Neuronal stem cell (in vitro differentiated cells): ENCODE data around the gene CKB.

Source experiments
- DNase-seq: peaks from one replicate; pipeline ENCODE4 v3.0.0-alpha.2; 2013; ENCODE audit warnings: low spot score
- H2AFZ ChIP-seq: one replicate; pipeline ENCODE4 v1.6.1; 2013; ENCODE audit warnings: mild to moderate bottlenecking, low read length, inconsistent platforms
- H2AK5ac ChIP-seq: 2 replicates; pipeline ENCODE4 v1.6.1; 2013; ENCODE audit warnings: low read depth, mild to moderate bottlenecking, inconsistent platforms, low read length, moderate library complexity, mixed read lengths
- H2BK120ac ChIP-seq: 2 replicates; pipeline ENCODE4 v1.6.1; 2013; ENCODE audit warnings: low read depth, mild to moderate bottlenecking, inconsistent platforms, low read length, moderate library complexity, mixed read lengths
- H2BK12ac ChIP-seq: one replicate; pipeline ENCODE4 v1.6.1; 2013; ENCODE audit warnings: low read length, inconsistent platforms
- H2BK15ac ChIP-seq: 2 replicates; pipeline ENCODE4 v1.6.1; 2013; ENCODE audit warnings: mild to moderate bottlenecking, low read length, inconsistent platforms, mixed read lengths
- H2BK5ac ChIP-seq: one replicate; pipeline ENCODE4 v1.6.1; 2013; ENCODE audit warnings: inconsistent platforms, mild to moderate bottlenecking, low read length, moderate library complexity
- H3K14ac ChIP-seq: one replicate; pipeline ENCODE4 v1.6.1; 2013; ENCODE audit warnings: low read length, inconsistent platforms
- H3K18ac ChIP-seq: 2 replicates; pipeline ENCODE4 v1.6.1; 2013; ENCODE audit warnings: low read length, inconsistent platforms
- H3K23ac ChIP-seq: 2 replicates; pipeline ENCODE4 v1.6.1; 2013; ENCODE audit warnings: low read depth, mild to moderate bottlenecking, mixed read lengths, low read length, inconsistent platforms; ENCODE audit not compliant: poor library complexity
- H3K27ac ChIP-seq: replicated peaks from 3 replicates; pipeline ENCODE4 v1.5.1; 2013; ENCODE audit warnings: low read length, inconsistent platforms
- H3K27me3 ChIP-seq, 3 experiments: 2 replicates each; pipeline ENCODE4 v1.6.1; 2013; ENCODE audit warnings: low read length in 3 of 3, mild to moderate bottlenecking in 2 of 3, inconsistent platforms in 1 of 3, low read depth in 1 of 3, mixed read lengths in 1 of 3, moderate library complexity in 1 of 3; ENCODE audit not compliant: control insufficient read depth in 3 of 3, insufficient read depth in 3 of 3
- H3K36me3 ChIP-seq, 2 donors: replicated peaks in 1 of 2; 2 replicates each; pipeline ENCODE4 v1.6.1; 2013; ENCODE audit warnings: low read length in 2 of 2; ENCODE audit not compliant: control insufficient read depth in 2 of 2, insufficient read depth in 2 of 2
- H3K4ac ChIP-seq: 2 replicates; pipeline ENCODE4 v1.6.1; 2013; ENCODE audit warnings: inconsistent platforms, mild to moderate bottlenecking, low read length, moderate library complexity
- H3K4me1 ChIP-seq, 2 donors: 1 replicate in 1 of 2; 2 replicates in 1 of 2; pipeline ENCODE4 v1.6.1; 2013; ENCODE audit warnings: low read length in 2 of 2, low read depth in 1 of 2; ENCODE audit not compliant: control insufficient read depth in 2 of 2, insufficient read depth in 1 of 2
- H3K4me2 ChIP-seq: one replicate; pipeline ENCODE4 v1.6.1; 2013; ENCODE audit warnings: mild to moderate bottlenecking, low read length, inconsistent platforms; ENCODE audit not compliant: insufficient read depth, poor library complexity, severe bottlenecking
- H3K4me3 ChIP-seq, 2 donors: 2 replicates each; pipeline ENCODE4 v1.5.1; 2013; ENCODE audit warnings: low read length in 2 of 2, mild to moderate bottlenecking in 2 of 2, inconsistent platforms in 1 of 2, moderate library complexity in 1 of 2
- H3K79me1 ChIP-seq: one replicate; pipeline ENCODE4 v1.6.1; 2013; ENCODE audit warnings: low read depth, mild to moderate bottlenecking, inconsistent platforms, low read length, moderate library complexity
- H3K9ac ChIP-seq: one replicate; pipeline ENCODE4 v1.6.1; 2013; ENCODE audit warnings: mild to moderate bottlenecking, low read depth, low read length, inconsistent platforms; ENCODE audit not compliant: poor library complexity
- H3K9me3 ChIP-seq, 2 donors: replicated peaks in 1 of 2; 2 replicates each; pipeline versions ENCODE3 to v1.6.1; 2013; ENCODE audit warnings: low read length in 2 of 2, mild to moderate bottlenecking in 2 of 2, inconsistent platforms in 1 of 2, low read depth in 1 of 2, mixed read lengths in 1 of 2, moderate library complexity in 1 of 2; ENCODE audit not compliant: control insufficient read depth in 2 of 2, insufficient read depth in 1 of 2
- H4K8ac ChIP-seq: one replicate; pipeline ENCODE4 v1.6.1; 2013; ENCODE audit warnings: low read depth, mild to moderate bottlenecking, inconsistent platforms, low read length, moderate library complexity
- H4K91ac ChIP-seq: one replicate; pipeline ENCODE4 v1.6.1; 2013; ENCODE audit warnings: low read length, low read depth, mild to moderate bottlenecking, inconsistent platforms; ENCODE audit not compliant: poor library complexity
- WGBS, 2 donors: extraction: QIAGEN DNeasy Blood & Tissue Kit; methylation state at CpG; one replicate each; pipeline ENCODE4 v1.1.7; 2013; ENCODE audit warnings: missing lambda C conversion rate in 2 of 2, mixed read lengths in 1 of 2; ENCODE audit not compliant: insufficient read length in 2 of 2, insufficient replicate concordance in 1 of 2; ENCODE audit errors: extremely low coverage in 2 of 2; 5-methylcytosine and 5-hydroxymethylcytosine counted together

CKB gene

DNA sequence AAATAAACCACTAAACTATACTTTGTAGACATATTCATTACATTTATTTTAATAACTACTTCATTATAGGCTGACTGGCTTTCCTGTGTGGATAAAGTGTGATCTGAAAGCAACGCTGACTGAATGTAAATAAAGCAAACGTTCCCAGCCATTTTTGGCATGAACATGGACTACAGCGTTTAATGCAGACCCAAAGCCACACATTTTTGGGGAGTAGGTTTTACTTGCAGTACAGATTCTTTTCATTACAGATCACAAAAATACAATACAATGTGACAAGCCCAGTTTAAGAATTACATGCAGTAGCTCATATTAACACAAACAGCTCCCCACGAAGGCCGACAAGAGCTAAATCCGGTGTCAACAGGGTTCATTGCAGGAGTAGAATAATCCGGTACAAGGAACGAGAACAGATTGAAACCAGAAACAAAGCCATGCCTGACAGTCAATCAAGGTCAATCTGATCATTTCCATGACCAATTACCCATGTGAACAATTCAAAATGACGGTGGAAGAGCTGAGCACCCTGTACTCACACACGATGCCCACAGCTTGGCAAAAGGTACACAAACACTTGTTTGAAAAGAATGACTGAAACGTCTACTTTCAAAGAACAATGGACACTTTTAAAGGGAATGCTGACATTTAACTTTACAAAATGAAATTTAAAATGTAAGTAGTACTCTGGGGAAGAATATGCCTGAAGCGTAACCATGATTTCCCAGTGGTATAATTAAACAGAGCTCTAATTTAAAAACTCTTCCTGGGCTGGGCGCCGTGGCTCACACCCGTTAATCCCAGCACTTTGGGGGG lies 34.5 kb upstream of the CKB start:
- no peak for DNase-seq
- no peak overlapping the region for H2AFZ ChIP-seq
- H3K4me3 ChIP-seq: no peak overlapping the region
- H3K23ac ChIP-seq: no peak overlapping the region
- no peak overlapping the region for H4K91ac ChIP-seq
- H2BK120ac ChIP-seq: no peak overlapping the region
- no peak overlapping the region for H3K4ac ChIP-seq
- no peaks in the 10 kb centered on the region for H3K9me3 ChIP-seq
- H4K8ac ChIP-seq: no peak overlapping the region
- H2AK5ac ChIP-seq: no peak overlapping the region
- no peak overlapping the region for H3K18ac ChIP-seq
- no peak overlapping the region for H2BK5ac ChIP-seq
- peaks cover 5 to 12% of the 10 kb centered on the region in 2 donors for H3K4me1 ChIP-seq
- H3K4me2 ChIP-seq: no peak overlapping the region
- H3K27ac ChIP-seq: no peak overlapping the region
- no peak overlapping the region for H2BK15ac ChIP-seq
- no CpG with 5 or more reads among the region's 15 CpGs for WGBS, 2 donors
- H3K27me3 ChIP-seq: no peaks in the 10 kb centered on the region
- H3K14ac ChIP-seq: no peak overlapping the region
- H3K79me1 ChIP-seq: peaks cover 12% of the 10 kb centered on the region
- no peak overlapping the region for H2BK12ac ChIP-seq
- H3K9ac ChIP-seq: no peak overlapping the region
- peaks cover 8 to 51% of the 10 kb centered on the region in 2 donors for H3K36me3 ChIP-seq

- H2BK15ac ChIP-seq: no peak overlapping the region
- no peaks in the 10 kb centered on the region for H3K27me3 ChIP-seq
- no peak overlapping the region for H2BK120ac ChIP-seq
- no peak overlapping the region for H2BK5ac ChIP-seq
- DNase-seq: no peak
- no peak overlapping the region for H3K23ac ChIP-seq
- no peak overlapping the region for H2BK12ac ChIP-seq
- peaks cover 8 to 48% of the 10 kb centered on the region in 2 donors for H3K36me3 ChIP-seq
- no CpG with 5 or more reads among the region's 15 CpGs for WGBS, 2 donors
- no peak overlapping the region for H3K18ac ChIP-seq
- H4K91ac ChIP-seq: no peak overlapping the region
- no peak overlapping the region for H2AK5ac ChIP-seq
- H3K79me1 ChIP-seq: peaks cover 5% of the 10 kb centered on the region
- H2AFZ ChIP-seq: no peak overlapping the region
- no peak overlapping the region for H3K9ac ChIP-seq
- H3K14ac ChIP-seq: no peak overlapping the region
- no peak overlapping the region for H3K4me2 ChIP-seq
- H4K8ac ChIP-seq: no peak overlapping the region
- no peaks in the 10 kb centered on the region for H3K9me3 ChIP-seq
- H3K4ac ChIP-seq: no peak overlapping the region
- peaks cover 0 to 9% of the 10 kb centered on the region in 2 donors for H3K4me1 ChIP-seq
- no peak overlapping the region for H3K27ac ChIP-seq
- no peak overlapping the region for H3K4me3 ChIP-seq
These were observed 33.1 kb upstream of the CKB start for GRCh38 chr14:103555559-103556337.

- no CpG with 5 or more reads among the region's 11 CpGs for WGBS, 2 donors
These were observed 30.2 kb upstream of the CKB start for GRCh38 chr14:103552846-103553210.

More at GRCh38 chr14:103552846-103553210, 30.2 kb upstream of the CKB start:
- Histone ChIP-seq H3K36me3 (peaks cover 0 to 19% of the 10 kb centered on the region in 2 donors), H2BK15ac (no peak overlapping the region), H3K23ac (no peak overlapping the region), H2AK5ac (no peak overlapping the region), H4K8ac (no peak overlapping the region), H3K9ac (no peak overlapping the region), H3K18ac (no peak overlapping the region), H2AFZ (no peak overlapping the region), H3K4me2 (no peak overlapping the region), H3K4me3 (no peak overlapping the region), H2BK120ac (no peak overlapping the region), H3K9me3 (no peaks in the 10 kb centered on the region), H3K27me3 (no peaks in the 10 kb centered on the region), H3K4ac (no peak overlapping the region), H2BK12ac (no peak overlapping the region), H3K27ac (no peak overlapping the region), H2BK5ac (peak overlapping the region; percentile 6), H3K79me1 (peaks cover 4% of the 10 kb centered on the region), H3K4me1 (peaks cover 6 to 10% of the 10 kb centered on the region in 2 donors), H4K91ac (no peak overlapping the region), H3K14ac (no peak overlapping the region)
- DNase-seq: no peak
